Kidney (tissue), 14 donors: ENCODE data around the gene GRB10. TPM values are rescaled to one million over a fixed set of nuclear protein-coding genes. Genes with fewer than 3 reads are reported as not detected.

Source experiments
- DNase-seq, 5 donors: peaks; one replicate each; pipeline ENCODE4 v3.0.0-alpha.2; 2013 to 2020
- FAIRE-seq: peaks from 2 replicates; lab custom pipeline; 2012; peaks lifted over from hg19 to GRCh38; lab: Jason Lieb, UNC
- H3K27ac ChIP-seq, 2 donors: one replicate each; pipeline ENCODE4 v1.7.0; 2013; ENCODE audit warnings: low read depth in 2 of 2, low read length in 2 of 2, inconsistent platforms in 1 of 2
- H3K27me3 ChIP-seq: one replicate; pipeline ENCODE4 v1.7.1; 2013; ENCODE audit warnings: low read length, inconsistent platforms; ENCODE audit not compliant: control insufficient read depth, insufficient read depth
- H3K36me3 ChIP-seq, 3 donors: one replicate each; pipeline versions ENCODE4 v1.7.0 to v1.7.1; 2013; ENCODE audit warnings: low read length in 3 of 3, control low read depth in 1 of 3, inconsistent platforms in 1 of 3; ENCODE audit not compliant: insufficient read depth in 3 of 3, control insufficient read depth in 2 of 3
- H3K4me1 ChIP-seq, 3 donors: one replicate each; pipeline versions ENCODE4 v1.7.0 to v1.7.1; 2013; ENCODE audit warnings: low read length in 3 of 3, inconsistent platforms in 1 of 3, low read depth in 1 of 3; ENCODE audit not compliant: control insufficient read depth in 2 of 3, insufficient read depth in 2 of 3
- H3K4me3 ChIP-seq, 3 donors: one replicate each; pipeline versions ENCODE4 v1.7.0 to v1.8.1; 2013; ENCODE audit warnings: low read length in 3 of 3, control low read depth in 1 of 3, inconsistent platforms in 1 of 3
- H3K9ac ChIP-seq, 3 donors: one replicate each; pipeline versions ENCODE4 v1.7.0 to v1.7.1; 2013; ENCODE audit warnings: low read length in 3 of 3, control low read depth in 1 of 3, inconsistent platforms in 1 of 3
- H3K9me3 ChIP-seq, 3 donors: one replicate each; pipeline versions ENCODE4 v1.7.0 to v1.7.1; 2013; ENCODE audit warnings: low read length in 3 of 3, control low read depth in 1 of 3, inconsistent platforms in 1 of 3; ENCODE audit not compliant: control insufficient read depth in 2 of 3, insufficient read depth in 1 of 3
- intact Hi-C: fragments of 100-400 bp; cut with DNase I; formaldehyde crosslinking; loops from one replicate; pipeline ENCODE4 v1.11.1; 2022
- polyA plus RNA-seq: library from polyadenylated mRNA; stranded (reverse); fragments of 350-450 nt; fragmentation: Illumina TruSeq; extraction: RNeasy Lipid Tissue Mini Kit (QIAGEN cat#74804); gene quantifications from one replicate; pipeline ENCODE4 v1.2.3, GENCODE V29; 2014; ENCODE audit warnings: low read depth, low replicate concordance; ENCODE audit not compliant: insufficient read depth
- total RNA-seq: library from RNA; stranded (reverse); fragmentation: NEBNext Ultra II Directional; extraction: Animal tissue kit (Norgen Biotek cat#: 25700); gene quantifications from one replicate; pipeline ENCODE4 v1.2.1, GENCODE V29; 2021
- TF ChIP-seq, protein P1 (sequence below): IDR thresholded peaks from 3 replicates; pipeline ENCODE4 v1.5.1; 2012; ENCODE audit warnings: mild to moderate bottlenecking, moderate library complexity, borderline replicate concordance; ENCODE audit not compliant: insufficient read depth; ENCODE audit errors: extremely low read depth
- donor health status: control.
- donor health status: control.
- donor health status: control.
- donor health status: control.
- donor health status: control.
- donor health status: DM: yes; HTN: yes; CAD: no.
- donor health status: Normal renal cell carcinoma (clear cell type).

GRB10 gene
- total and polyA plus RNA-seq, 2 donors from 2014 or later, result 32.3 to 57.8 TPM

DNA sequence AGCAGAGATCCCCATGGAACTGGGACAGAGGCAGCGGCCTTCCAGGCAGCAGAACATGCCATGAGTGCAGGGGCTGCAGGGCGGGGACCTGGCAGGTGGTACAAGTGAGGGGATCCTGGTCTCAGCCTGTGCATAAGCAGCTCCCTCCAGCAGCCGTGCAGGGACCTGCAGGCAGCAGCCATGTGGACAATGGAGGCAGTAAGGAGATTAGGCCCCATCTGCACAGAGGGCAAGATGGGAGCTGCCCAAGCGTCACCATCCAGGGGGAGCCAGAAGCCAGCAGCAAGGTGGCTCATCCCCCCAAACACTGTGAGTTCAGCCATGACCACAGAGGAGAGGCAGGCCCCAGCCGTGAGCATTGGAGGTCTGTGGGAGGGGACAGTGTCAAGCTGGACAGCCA lies 220.6 kb downstream of the GRB10 start:
- Histone ChIP-seq H3K27me3 (no peaks in the 10 kb centered on the region), H3K9ac (no peak overlapping the region), H3K4me1 (peaks cover 0 to 11% (median 9%) of the 10 kb centered on the region in 3 donors), H3K9me3 (no peaks in the 10 kb centered on the region), H3K4me3 (peak overlapping the region in 1 of 3 donors; percentile 74), H3K36me3 (no peaks in the 10 kb centered on the region), H3K27ac (no peak overlapping the region)
- intact Hi-C loops, result no loop called here
- DNase-seq (peak in 4 of 5 donors; percentile 33 to 56 (median 52)), FAIRE-seq (no peak)
- TF ChIP-seq, protein P1, sequence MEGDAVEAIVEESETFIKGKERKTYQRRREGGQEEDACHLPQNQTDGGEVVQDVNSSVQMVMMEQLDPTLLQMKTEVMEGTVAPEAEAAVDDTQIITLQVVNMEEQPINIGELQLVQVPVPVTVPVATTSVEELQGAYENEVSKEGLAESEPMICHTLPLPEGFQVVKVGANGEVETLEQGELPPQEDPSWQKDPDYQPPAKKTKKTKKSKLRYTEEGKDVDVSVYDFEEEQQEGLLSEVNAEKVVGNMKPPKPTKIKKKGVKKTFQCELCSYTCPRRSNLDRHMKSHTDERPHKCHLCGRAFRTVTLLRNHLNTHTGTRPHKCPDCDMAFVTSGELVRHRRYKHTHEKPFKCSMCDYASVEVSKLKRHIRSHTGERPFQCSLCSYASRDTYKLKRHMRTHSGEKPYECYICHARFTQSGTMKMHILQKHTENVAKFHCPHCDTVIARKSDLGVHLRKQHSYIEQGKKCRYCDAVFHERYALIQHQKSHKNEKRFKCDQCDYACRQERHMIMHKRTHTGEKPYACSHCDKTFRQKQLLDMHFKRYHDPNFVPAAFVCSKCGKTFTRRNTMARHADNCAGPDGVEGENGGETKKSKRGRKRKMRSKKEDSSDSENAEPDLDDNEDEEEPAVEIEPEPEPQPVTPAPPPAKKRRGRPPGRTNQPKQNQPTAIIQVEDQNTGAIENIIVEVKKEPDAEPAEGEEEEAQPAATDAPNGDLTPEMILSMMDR, result no peak

DNA sequence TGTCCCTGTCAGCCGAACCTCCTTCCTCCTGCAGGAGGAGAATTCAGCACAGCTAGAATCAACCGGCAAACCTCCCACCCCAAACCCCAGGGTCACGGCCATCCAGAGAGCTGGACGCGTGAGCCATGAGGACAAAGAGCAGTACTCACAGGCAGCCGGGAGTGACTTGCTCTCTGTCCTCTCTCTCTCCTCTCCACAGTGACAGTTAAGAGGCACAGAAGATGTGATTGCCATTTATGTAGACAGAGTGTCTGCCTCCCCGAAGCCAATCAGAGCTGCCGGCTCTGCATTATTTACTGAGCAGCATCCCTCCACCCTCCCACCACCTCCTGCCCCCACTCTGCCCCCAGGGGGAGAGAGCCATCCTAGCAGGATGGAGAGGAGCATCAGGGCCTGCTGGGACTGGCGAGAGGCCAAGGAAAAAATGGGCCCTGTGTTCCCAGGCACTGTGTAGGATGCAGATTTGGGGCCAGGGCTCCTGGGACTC lies 221.8 kb downstream of the GRB10 start:
- no peak for FAIRE-seq

DNA sequence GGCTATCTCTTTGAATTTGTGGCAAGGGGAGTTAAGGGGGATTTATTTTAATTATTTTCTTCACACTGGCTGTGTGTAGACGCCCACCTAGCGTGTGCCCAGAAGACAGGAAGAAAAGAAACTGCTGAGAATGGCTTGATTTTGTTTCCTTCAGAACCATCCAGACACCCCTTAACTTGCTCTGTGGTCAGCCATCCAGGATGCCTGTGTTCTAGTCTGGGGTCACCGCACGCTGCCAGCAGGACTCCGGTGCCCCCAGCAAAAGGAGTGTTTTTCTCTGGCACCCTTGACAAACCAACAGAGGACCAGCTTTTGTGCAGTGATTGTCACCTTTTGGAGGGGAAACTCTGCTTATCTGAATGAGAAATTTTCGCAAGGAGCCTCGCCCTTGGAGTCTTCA lies 222.8 kb downstream of the GRB10 start:
- no peak for DNase-seq
- FAIRE-seq, result no peak
- no peaks in the 10 kb centered on the region for H3K27me3 ChIP-seq
- H3K4me3 ChIP-seq, result peak overlapping the region in 1 of 3 donors; percentile 55
- H3K9me3 ChIP-seq, result no peaks in the 10 kb centered on the region
- peaks cover 0 to 18% (median 12%) of the 10 kb centered on the region in 3 donors for H3K4me1 ChIP-seq
- TF ChIP-seq, protein P1, result no peak
- no peaks in the 10 kb centered on the region for H3K36me3 ChIP-seq
- peak overlapping the region; percentile 29 to 51 for H3K27ac ChIP-seq
- H3K9ac ChIP-seq, result no peak overlapping the region
- intact Hi-C loops, result no loop called here

More for the DNA sequence above, 221.8 kb downstream of the GRB10 start:
- no peaks in the 10 kb centered on the region for H3K36me3 ChIP-seq
- no peaks in the 10 kb centered on the region for H3K27me3 ChIP-seq
- H3K4me3 ChIP-seq, result peak overlapping the region in 1 of 3 donors; percentile 55
- H3K9me3 ChIP-seq, result no peaks in the 10 kb centered on the region
- DNase-seq, result peak in 3 of 5 donors; percentile 31 to 74 (median 55)
- TF ChIP-seq, protein P1, result no peak
- intact Hi-C loops, result no loop called here
- peaks cover 0 to 18% (median 10%) of the 10 kb centered on the region in 3 donors for H3K4me1 ChIP-seq
- H3K27ac ChIP-seq, result no peak overlapping the region
- H3K9ac ChIP-seq, result no peak overlapping the region
